IMR-90 (cell line): ENCODE results near the gene OR2F2. TPM values are rescaled to one million over a fixed set of nuclear protein-coding genes. Genes with fewer than 3 reads are reported as not detected.

Experiments used
- ATAC-seq: fragments of 200-7000 bp; cut with Tn5 transposase; 2 replicates; pipeline ENCODE4 v1.9.1; 2020; ENCODE audit warnings: low read depth, mild to moderate bottlenecking, moderate library complexity
- BruUV-seq: library from RNA; stranded (reverse); fragments of 400-500 nt; replicated peaks from 2 replicates; lab custom pipeline; 2021; lab: Mats Ljungman, UMichigan
- CTCF ChIA-PET: fragments of 300-600 bp; formaldehyde crosslinking; extraction: SDS; loops from one replicate; lab custom pipeline; 2021; ENCODE audit warnings: antibody characterized with exemption; lab: Yijun Ruan, JAX
- POLR2A ChIA-PET: fragments of 300-600 bp; sonication (Branson Sonifier 250); formaldehyde crosslinking; loops from one replicate; lab custom pipeline; 2022; ENCODE audit warnings: antibody characterized with exemption; ENCODE audit not compliant: unreplicated experiment; lab: Charles Lee
- DNase-seq: peaks from one replicate; pipeline ENCODE4 v3.0.0; 2013
- H2AFZ ChIP-seq: replicated peaks from 2 replicates; pipeline ENCODE3; 2013; ENCODE audit warnings: low read length, mild to moderate bottlenecking; ENCODE audit not compliant: poor library complexity
- H2AK5ac ChIP-seq: 2 replicates; pipeline ENCODE4 v1.6.1; 2013; ENCODE audit warnings: low read depth, low read length, inconsistent platforms
- H2AK9ac ChIP-seq: replicated peaks from 2 replicates; pipeline ENCODE3; 2013; ENCODE audit warnings: mild to moderate bottlenecking, low read depth, low read length, moderate library complexity; ENCODE audit not compliant: poor library complexity
- H2BK120ac ChIP-seq: 2 replicates; pipeline ENCODE4 v1.6.1; 2013; ENCODE audit warnings: low read depth, low read length, inconsistent platforms
- H2BK15ac ChIP-seq: 3 replicates; pipeline ENCODE4 v1.6.1; 2013; ENCODE audit warnings: low read depth, low read length, inconsistent platforms
- H2BK20ac ChIP-seq: 2 replicates; pipeline ENCODE4 v1.6.1; 2013; ENCODE audit warnings: low read depth, mild to moderate bottlenecking, inconsistent platforms, low read length, moderate library complexity
- H2BK5ac ChIP-seq: 2 replicates; pipeline ENCODE4 v1.6.1; 2013; ENCODE audit warnings: mild to moderate bottlenecking, low read depth, low read length, inconsistent platforms; ENCODE audit not compliant: poor library complexity, severe bottlenecking
- H3K14ac ChIP-seq: replicated peaks from 2 replicates; pipeline ENCODE4 v1.6.1; 2013; ENCODE audit warnings: low read depth, low read length, inconsistent platforms
- H3K18ac ChIP-seq: 2 replicates; pipeline ENCODE4 v1.6.1; 2013; ENCODE audit warnings: low read depth, low read length, control low read depth
- H3K23ac ChIP-seq: 2 replicates; pipeline ENCODE4 v1.6.1; 2013; ENCODE audit warnings: low read depth, low read length, inconsistent platforms
- H3K27ac ChIP-seq: 2 replicates; pipeline ENCODE4 v1.5.1; 2013; ENCODE audit warnings: mild to moderate bottlenecking, control low read depth, low read length; ENCODE audit not compliant: insufficient read depth
- H3K27me3 ChIP-seq: 2 replicates; pipeline ENCODE4 v1.6.1; 2013; ENCODE audit warnings: low read length; ENCODE audit not compliant: control insufficient read depth, insufficient read depth
- H3K36me3 ChIP-seq: 2 replicates; pipeline ENCODE4 v1.6.1; 2013; ENCODE audit warnings: low read length, mixed read lengths; ENCODE audit not compliant: control insufficient read depth, insufficient read depth
- H3K4ac ChIP-seq: 2 replicates; pipeline ENCODE4 v1.6.1; 2013; ENCODE audit warnings: low read depth, low read length, inconsistent platforms
- H3K4me1 ChIP-seq: 2 replicates; pipeline ENCODE4 v1.6.1; 2013; ENCODE audit warnings: low read length, mixed read lengths; ENCODE audit not compliant: control insufficient read depth, insufficient read depth
- H3K4me2 ChIP-seq: 2 replicates; pipeline ENCODE4 v1.6.1; 2013; ENCODE audit warnings: low read depth, mild to moderate bottlenecking, control low read depth, low read length, moderate library complexity
- H3K4me3 ChIP-seq: 2 replicates; pipeline ENCODE4 v1.5.1; 2013; ENCODE audit warnings: low read depth, mild to moderate bottlenecking, control low read depth, low read length, moderate library complexity; ENCODE audit not compliant: insufficient read depth
- H3K56ac ChIP-seq: 2 replicates; pipeline ENCODE4 v1.6.1; 2013; ENCODE audit warnings: low read length, inconsistent platforms; ENCODE audit not compliant: insufficient read depth; ENCODE audit errors: extremely low read depth
- H3K79me1 ChIP-seq, 2 experiments: 2 replicates each; pipeline ENCODE4 v1.6.1; 2013; ENCODE audit warnings: low read length in 2 of 2, inconsistent platforms in 1 of 2, low read depth in 1 of 2
- H3K9ac ChIP-seq: 2 replicates; pipeline ENCODE4 v1.6.1; 2013; ENCODE audit warnings: low read depth, low read length, control low read depth
- H3K9me1 ChIP-seq: 2 replicates; pipeline ENCODE4 v1.6.1; 2013; ENCODE audit warnings: low read length, inconsistent platforms; ENCODE audit not compliant: insufficient read depth
- H3K9me3 ChIP-seq: 2 replicates; pipeline ENCODE4 v1.6.1; 2013; ENCODE audit warnings: low read length; ENCODE audit not compliant: control insufficient read depth, insufficient read depth
- H4K20me1 ChIP-seq: 2 replicates; pipeline ENCODE4 v1.6.1; 2013; ENCODE audit warnings: low read length, inconsistent platforms; ENCODE audit not compliant: insufficient read depth
- H4K5ac ChIP-seq: 2 replicates; pipeline ENCODE4 v1.6.1; 2013; ENCODE audit warnings: mild to moderate bottlenecking, low read depth, low read length, control low read depth
- H4K8ac ChIP-seq, 2 experiments: 2 replicates each; pipeline ENCODE4 v1.6.1; 2013; ENCODE audit warnings: low read depth in 2 of 2, low read length in 2 of 2, control low read depth in 1 of 2, inconsistent platforms in 1 of 2
- H4K91ac ChIP-seq: 2 replicates; pipeline ENCODE4 v1.6.1; 2013; ENCODE audit warnings: low read depth, low read length, inconsistent platforms; ENCODE audit not compliant: insufficient read depth
- BHLHE40 ChIP-seq: fragments of 150-350 bp; IDR thresholded peaks from 2 replicates; pipeline ENCODE4 v1.6.1; 2016; ENCODE audit warnings: mild to moderate bottlenecking, low read depth, low read length
- CEBPB ChIP-seq: IDR thresholded peaks from 2 replicates; pipeline ENCODE4 v1.6.1; 2012; ENCODE audit warnings: low read depth, low read length, improper control_type of control experiment
- MAFK ChIP-seq: IDR thresholded peaks from 2 replicates; pipeline ENCODE4 v1.6.1; 2012; ENCODE audit warnings: low read depth, low read length, improper control_type of control experiment
- RAD21 ChIP-seq: IDR thresholded peaks from 2 replicates; pipeline ENCODE4 v1.6.1; 2012; ENCODE audit warnings: low read length, improper control_type of control experiment
- RCOR1 ChIP-seq: IDR thresholded peaks from 2 replicates; pipeline ENCODE4 v1.6.1; 2012; ENCODE audit warnings: mild to moderate bottlenecking, low read length, improper control_type of control experiment; ENCODE audit not compliant: insufficient replicate concordance
- RFX5 ChIP-seq: IDR thresholded peaks from 2 replicates; pipeline ENCODE4 v1.8.0; 2012; ENCODE audit warnings: low read depth, mild to moderate bottlenecking, low read length, moderate library complexity
- WGBS, 2 experiments: methylation state at CpG; one replicate each; pipeline versions ENCODE4 v1.1.5 to v1.1.7; 2013; ENCODE audit warnings: missing lambda C conversion rate in 2 of 2; ENCODE audit not compliant: insufficient read length in 1 of 2; ENCODE audit errors: extremely low coverage in 2 of 2; 5-methylcytosine and 5-hydroxymethylcytosine counted together
- dilution Hi-C: fragments of 300-500 bp; cut with HindIII; formaldehyde crosslinking; loops from one replicate; pipeline ENCODE4 v1.14.3; 2018; ENCODE audit warnings: low sequenced_read_pairs; ENCODE audit not compliant: unreplicated experiment
- in situ Hi-C: fragments of 300-500 bp; cut with MboI; formaldehyde crosslinking; loops from 3 replicates; pipeline ENCODE4 v1.14.3; 2019; ENCODE audit warnings: low sequenced_read_pairs, inconsistent platforms, mixed read lengths
- intact Hi-C: fragments of 100-400 bp; cut with micrococcal nuclease; formaldehyde crosslinking; loops from 2 replicates; pipeline ENCODE4 v1.10.0; 2022
- polyA plus RNA-seq, 3 experiments: library from polyadenylated mRNA; depleted of rRNA; stranded (reverse); fragments of >200 nt; gene quantifications; 2 replicates each; pipeline ENCODE4 v1.2.3, GENCODE V29; 2012; ENCODE audit warnings: low replicate concordance in 1 of 3
- total RNA-seq: library from RNA; depleted of rRNA; stranded (reverse); fragments of >200 nt; gene quantifications from 2 replicates; pipeline ENCODE4 v1.2.3, GENCODE V29; 2012

OR2F2 gene
- total and polyA plus RNA-seq, 2 of the 4 experiments (the other 2 are of a cell fraction) = not detected

GRCh38 chr7:143948733-143949132, 13.7 kb downstream of the OR2F2 start:
- Histone ChIP-seq H4K8ac (no peak overlapping the region), H3K14ac (no peak overlapping the region), H3K9me3 (no peaks in the 10 kb centered on the region), H3K9me1 (no peaks in the 10 kb centered on the region), H3K56ac (no peak overlapping the region), H3K4me3 (no peak overlapping the region), H3K4me1 (no peaks in the 10 kb centered on the region; the same call in 1 of the 2 replicates), H3K18ac (peak overlapping the region; percentile 59; the same call in 1 of the 2 replicates), H2BK120ac (no peak overlapping the region), H3K27ac (no peak overlapping the region), H2BK5ac (no peak overlapping the region), H3K36me3 (no peaks in the 10 kb centered on the region), H2AK9ac (no peak overlapping the region), H3K79me1 (no peaks in the 10 kb centered on the region), H3K27me3 (no peaks in the 10 kb centered on the region), H4K91ac (no peak overlapping the region), H4K20me1 (no peaks in the 10 kb centered on the region), H2BK20ac (no peak overlapping the region), H2BK15ac (no peak overlapping the region), H3K9ac (no peak overlapping the region), H4K5ac (no peak overlapping the region; the same call in 1 of the 2 replicates), H3K23ac (no peak overlapping the region), H2AFZ (no peak overlapping the region), H3K4ac (no peak overlapping the region), H3K4me2 (no peak overlapping the region), H2AK5ac (no peak overlapping the region)
- no CpG with 5 or more reads among the region's 2 CpGs for WGBS, 2 experiments
- intact Hi-C loops = no loop called here
- BruUV-seq = no TSS peak
- in situ Hi-C loops = no loop called here
- dilution Hi-C loops = no loop called here
- DNase-seq (no peak), ATAC-seq (peak; percentile 17)
- ChIA-PET POLR2A (no interaction called here), CTCF (no interaction called here)
- TF ChIP-seq BHLHE40 (no peak), CEBPB (no peak), RFX5 (no peak), RAD21 (no peak), RCOR1 (no peak), MAFK (no peak)
